GM12878 (cell line): Measurements from ENCODE around the gene KMT2B. TPM values are rescaled to one million over a fixed set of nuclear protein-coding genes. Genes with fewer than 3 reads are reported as not detected.

ENCODE experiments used
- ATAC-seq: fragments of 200-7000 bp; cut with Tn5 transposase; 3 replicates; pipeline ENCODE4 v1.9.1; 2020; ENCODE audit warnings: mild to moderate bottlenecking, moderate library complexity
- BruUV-seq: library from RNA; stranded (reverse); fragments of 400-500 nt; replicated peaks from 2 replicates; lab custom pipeline; 2021; lab: Mats Ljungman, UMichigan
- CTCF ChIA-PET: fragments of 300-600 bp; sonication (Branson Sonifier 250); formaldehyde crosslinking; extraction: SDS; loops from one replicate; lab custom pipeline; 2021; ENCODE audit warnings: inconsistent platforms; lab: Yijun Ruan, JAX
- POLR2A ChIA-PET: fragments of 350-600 bp; formaldehyde crosslinking; extraction: SDS; loops from one replicate; lab custom pipeline; 2021; ENCODE audit warnings: inconsistent platforms; lab: Charles Lee
- RAD21 ChIA-PET: fragments of 300-600 bp; sonication (Branson Sonifier 250); formaldehyde crosslinking; loops from one replicate; lab custom pipeline; 2023; ENCODE audit warnings: antibody characterized with exemption; ENCODE audit not compliant: unreplicated experiment; lab: Charles Lee
- SMC1A ChIA-PET: fragments of 300-600 bp; sonication (Branson Sonifier 250); formaldehyde crosslinking; loops from one replicate; lab custom pipeline; 2023; ENCODE audit not compliant: unreplicated experiment, uncharacterized antibody; lab: Charles Lee
- DNase-seq: peaks from one replicate; pipeline ENCODE4 v3.0.0-alpha.2; 2011; ENCODE audit warnings: low read depth, low spot score
- FAIRE-seq: peaks from 3 replicates; lab custom pipeline; 2011; peaks lifted over from hg19 to GRCh38; lab: Jason Lieb, UNC
- H2AFZ ChIP-seq: 2 replicates; pipeline ENCODE4 v1.6.0; 2011; ENCODE audit warnings: low read depth, low read length, control low read depth; ENCODE audit not compliant: control insufficient read depth
- H3K27ac ChIP-seq: 2 replicates; pipeline ENCODE4 v1.5.1; 2011; ENCODE audit warnings: control low read depth; ENCODE audit not compliant: control insufficient read depth, insufficient read depth
- H3K27me3 ChIP-seq, 2 experiments: replicated peaks in 1 of 2; 2 replicates each; pipeline versions ENCODE4 v1.6.0 to v1.6.1; 2011; ENCODE audit warnings: low read length in 1 of 2; ENCODE audit not compliant: control insufficient read depth in 2 of 2, insufficient read depth in 2 of 2
- H3K36me3 ChIP-seq, 2 experiments: 2 replicates each; pipeline ENCODE4 v1.5.1; 2011; ENCODE audit warnings: low read length in 1 of 2; ENCODE audit not compliant: control insufficient read depth in 2 of 2, insufficient read depth in 2 of 2
- H3K4me1 ChIP-seq: 2 replicates; pipeline ENCODE4 v1.6.1; 2011; ENCODE audit warnings: mild to moderate bottlenecking, low read length, moderate library complexity, mixed read lengths; ENCODE audit not compliant: control insufficient read depth, insufficient read depth
- H3K4me2 ChIP-seq: 2 replicates; pipeline ENCODE4 v1.6.0; 2011; ENCODE audit warnings: control low read depth; ENCODE audit not compliant: control insufficient read depth, insufficient read depth
- H3K4me3 ChIP-seq: fragments of 200-600 bp; sonication (generic); 2 replicates; pipeline ENCODE4 v1.5.1; 2016
- H3K79me2 ChIP-seq: 2 replicates; pipeline ENCODE4 v1.6.0; 2011; ENCODE audit warnings: low read length; ENCODE audit not compliant: control insufficient read depth, insufficient read depth
- H3K9ac ChIP-seq: 2 replicates; pipeline ENCODE4 v1.8.0; 2011; ENCODE audit warnings: low read length, control low read depth, mixed read lengths; ENCODE audit not compliant: control insufficient read depth, insufficient read depth
- H3K9me3 ChIP-seq: replicated peaks from 3 replicates; pipeline ENCODE4 v1.5.1; 2011; ENCODE audit warnings: mild to moderate bottlenecking, low read length; ENCODE audit not compliant: control insufficient read depth, insufficient read depth
- H4K20me1 ChIP-seq: 2 replicates; pipeline ENCODE4 v1.6.0; 2011; ENCODE audit not compliant: control insufficient read depth, insufficient read depth
- CBFB ChIP-seq: IDR thresholded peaks from 2 replicates; pipeline ENCODE4 v1.6.1; 2016; ENCODE audit warnings: antibody characterized with exemption, low read depth
- CUX1 ChIP-seq: IDR thresholded peaks from 2 replicates; pipeline ENCODE4 v1.6.1; 2012; ENCODE audit warnings: improper control_type of control experiment, low read depth, low read length; ENCODE audit not compliant: insufficient replicate concordance
- HCFC1 ChIP-seq: fragments of 150-350 bp; IDR thresholded peaks from 2 replicates; pipeline ENCODE4 v1.6.1; 2014; ENCODE audit warnings: low read length
- HDAC2 ChIP-seq: fragments of 200-600 bp; sonication (generic); IDR thresholded peaks from 2 replicates; pipeline ENCODE4 v1.6.1; 2017
- IKZF1 ChIP-seq: fragments of 450-650 bp; conservative IDR thresholded peaks from 2 replicates; pipeline ENCODE4 v1.6.1; 2017; ENCODE audit warnings: antibody characterized with exemption, mild to moderate bottlenecking
- LARP7 ChIP-seq: fragments of 450-650 bp; IDR thresholded peaks from 2 replicates; pipeline ENCODE4 v1.6.1; 2017; ENCODE audit warnings: mild to moderate bottlenecking
- NFIC ChIP-seq: IDR thresholded peaks from 2 replicates; pipeline ENCODE4 v1.6.1; 2012; ENCODE audit warnings: low read depth, mild to moderate bottlenecking, inconsistent platforms, low read length, moderate library complexity
- ZBTB11 ChIP-seq: fragments of 450-650 bp; formaldehyde crosslinking; IDR thresholded peaks from 2 replicates; pipeline ENCODE4 v1.5.0; 2022; ENCODE audit warnings: mild to moderate bottlenecking, missing genetic modification characterization
- WGBS: methylation state at CpG from one replicate; pipeline ENCODE4 v1.1.6; 2016; ENCODE audit warnings: low lambda C conversion rate; ENCODE audit not compliant: insufficient replicate concordance, insufficient coverage; ENCODE audit errors: missing lambda C conversion rate; 5-methylcytosine and 5-hydroxymethylcytosine counted together
- in situ Hi-C: fragments of 300-500 bp; cut with MboI; formaldehyde crosslinking; loops from 9 replicates; pipeline ENCODE4 v1.14.3; 2018; ENCODE audit warnings: mixed read lengths
- intact Hi-C: fragments of 100-400 bp; cut with micrococcal nuclease; formaldehyde crosslinking; loops from one replicate; pipeline ENCODE4 v1.14.2; 2022; ENCODE audit not compliant: unreplicated experiment
- polyA plus RNA-seq, 11 experiments: library from polyadenylated mRNA; depleted of rRNA in 4 of 11; unstranded in 6 of 11; stranded (reverse) in 5 of 11; fragments of >200 nt; fragmentation: Nextera tagmentation in 4 of 11; fragmentation: Illumina TruSeq in 1 of 11; extraction: Ambion mirVana in 4 of 11; extraction: Trizol in 1 of 11; gene quantifications; 1 replicate in 1 of 11; 2 replicates in 10 of 11; pipeline versions ENCODE4 v1.2.1 to v1.2.3, GENCODE V29; 2011 to 2016; ENCODE audit warnings: inconsistent platforms in 2 of 11, missing spikeins in 2 of 11, low read depth in 1 of 11
- total RNA-seq, 4 experiments: library from RNA; depleted of rRNA in 3 of 4; stranded (reverse); fragments of >200 nt in 3 of 4; fragmentation: Illumina TruSeq in 1 of 4; extraction: Trizol in 1 of 4; gene quantifications; 2 replicates each; pipeline versions ENCODE4 v1.2.1 to v1.2.3, GENCODE V29; 2013 to 2021
- TF ChIP-seq, protein P1 (sequence below): IDR thresholded peaks from 2 replicates; pipeline ENCODE4 v1.6.1; 2011; ENCODE audit warnings: low read depth, low read length, improper control_type of control experiment, borderline replicate concordance
- TF ChIP-seq, protein P2 (sequence below): IDR thresholded peaks from 2 replicates; pipeline ENCODE4 v1.6.1; 2012; ENCODE audit warnings: low read depth, low read length, improper control_type of control experiment

Gene KMT2B
- total and polyA plus RNA-seq, 10 of the 15 experiments (the other 5 are each of a cell fraction or from before 2014, with no cell fraction given), result 0.71 to 35.6 (median 6.0) TPM

DNA sequence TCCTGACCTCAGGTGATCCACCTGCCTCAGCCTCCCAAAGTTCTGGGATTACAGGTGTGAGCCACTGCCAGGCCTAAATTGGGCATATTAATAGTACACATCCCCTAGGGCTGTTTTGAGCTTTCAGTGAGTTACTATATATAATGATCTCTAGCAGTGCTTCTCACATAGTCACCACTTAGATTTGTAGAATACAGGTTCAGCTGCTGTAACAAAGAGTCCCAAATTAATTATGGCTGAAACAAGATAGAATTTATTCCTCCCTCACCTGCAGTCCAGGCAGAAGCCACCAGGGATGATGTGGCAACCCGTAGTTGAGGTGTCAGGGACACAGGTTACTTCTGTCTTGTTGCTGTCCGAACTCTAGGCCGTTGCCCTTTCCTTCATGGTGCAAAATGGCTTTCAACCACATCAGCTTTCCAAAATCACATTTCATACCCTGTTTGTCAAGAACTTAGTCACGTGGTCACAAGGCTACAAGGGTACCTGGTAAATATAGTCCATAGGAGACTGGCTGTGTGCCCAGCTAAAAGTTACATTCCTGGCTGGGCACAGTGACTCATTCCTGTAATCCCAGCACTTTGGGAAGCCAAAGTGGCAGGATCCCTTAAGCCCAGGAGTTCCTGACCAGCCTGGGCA, 43.0 kb downstream of the KMT2B start (continued):
- no peak for TF ChIP-seq ZBTB11 (CRISPR knock-in tag)
- TF ChIP-seq, protein P1, sequence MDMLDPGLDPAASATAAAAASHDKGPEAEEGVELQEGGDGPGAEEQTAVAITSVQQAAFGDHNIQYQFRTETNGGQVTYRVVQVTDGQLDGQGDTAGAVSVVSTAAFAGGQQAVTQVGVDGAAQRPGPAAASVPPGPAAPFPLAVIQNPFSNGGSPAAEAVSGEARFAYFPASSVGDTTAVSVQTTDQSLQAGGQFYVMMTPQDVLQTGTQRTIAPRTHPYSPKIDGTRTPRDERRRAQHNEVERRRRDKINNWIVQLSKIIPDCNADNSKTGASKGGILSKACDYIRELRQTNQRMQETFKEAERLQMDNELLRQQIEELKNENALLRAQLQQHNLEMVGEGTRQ, result no peak
- no peak for TF ChIP-seq IKZF1
- no peak for TF ChIP-seq NFIC

- Histone ChIP-seq H3K27ac (no peak overlapping the region), H3K4me1 (no peaks in the 10 kb centered on the region), H3K79me2 (no peaks in the 10 kb centered on the region), H3K9ac (no peak overlapping the region), H2AFZ (no peak overlapping the region), H3K9me3 (no peaks in the 10 kb centered on the region), H3K4me3 (no peak overlapping the region), H3K36me3 (peaks cover 1 to 13% of the 10 kb centered on the region in 2 experiments; a peak in 2 of 4 replicates), H4K20me1 (no peaks in the 10 kb centered on the region), H3K4me2 (no peak overlapping the region), H3K27me3 (no peaks in the 10 kb centered on the region)
- ChIA-PET POLR2A (interaction anchor here (0.6 kb wide), 1 partner anchor 18 kb away, joined by 6 read pairs; no protein-coding TSS in a partner anchor), RAD21 (interaction anchor here (0.5 kb wide), 1 partner anchor 21 kb away, joined by 3 read pairs; no protein-coding TSS in a partner anchor), CTCF (no interaction called here), SMC1A (no interaction called here)
- no peak for DNase-seq
- intact Hi-C loops, result no loop called here
- FAIRE-seq, result no peak
- WGBS, result 95% methylated on average over 17 of the region's 17 CpGs
- no TSS peak for BruUV-seq
- ATAC-seq, result no peak
- in situ Hi-C loops, result no loop called here
- TF ChIP-seq HCFC1 (no peak), HDAC2 (no peak), LARP7 (no peak), CBFB (no peak), CUX1 (no peak)
- TF ChIP-seq, protein P2, sequence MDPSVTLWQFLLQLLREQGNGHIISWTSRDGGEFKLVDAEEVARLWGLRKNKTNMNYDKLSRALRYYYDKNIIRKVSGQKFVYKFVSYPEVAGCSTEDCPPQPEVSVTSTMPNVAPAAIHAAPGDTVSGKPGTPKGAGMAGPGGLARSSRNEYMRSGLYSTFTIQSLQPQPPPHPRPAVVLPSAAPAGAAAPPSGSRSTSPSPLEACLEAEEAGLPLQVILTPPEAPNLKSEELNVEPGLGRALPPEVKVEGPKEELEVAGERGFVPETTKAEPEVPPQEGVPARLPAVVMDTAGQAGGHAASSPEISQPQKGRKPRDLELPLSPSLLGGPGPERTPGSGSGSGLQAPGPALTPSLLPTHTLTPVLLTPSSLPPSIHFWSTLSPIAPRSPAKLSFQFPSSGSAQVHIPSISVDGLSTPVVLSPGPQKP, result no peak
Observed at GRCh38 chr19:35764432-35765315, 46.9 kb downstream of the KMT2B start.
